Measurements from ENCODE around the gene CD248. TPM values are rescaled to one million over a fixed set of nuclear protein-coding genes. Genes with fewer than 3 reads are reported as not detected.
A peak's percentile ranks its signal among the peaks of the same experiment; 100 is the strongest.
"Not testable (repeated sequence)": the region's sequence is repeated elsewhere in the genome, so short reads cannot be mapped to it uniquely, and the experiment has no call there.

The CD248 gene
- total RNA-seq, result 0.91 TPM

GRCh38 chr11:66316849-66317251, at the start of gene CD248:
Gene CD248, minus strand, starts transcription at chr11:66317044. Its CDS starts 17 bp downstream, at chr11:66317027.
- no peak for ATAC-seq
- no peak for DNase-seq (ENCODE audit: low spot score)

- DNase-seq (ENCODE audit: low spot score), result no peak
- ATAC-seq, result peak; percentile 9
These were observed 49.1 kb upstream of the CD248 start for GRCh38 chr11:66365711-66366619.

GRCh38 chr11:66365166-66365565, 48.3 kb upstream of the CD248 start:
- DNase-seq (ENCODE audit: low spot score) (no peak), ATAC-seq (no peak)

GRCh38 chr11:66363805-66364535, 47.1 kb upstream of the CD248 start:
- no peak for DNase-seq (ENCODE audit: low spot score)
- ATAC-seq, result peak; percentile 40

GRCh38 chr11:66363187-66363601, 46.4 kb upstream of the CD248 start:
- ATAC-seq (no peak), DNase-seq (ENCODE audit: low spot score) (no peak)

GRCh38 chr11:66362481-66363147, 45.8 kb upstream of the CD248 start:
- DNase-seq (ENCODE audit: low spot score) (no peak), ATAC-seq (no peak)

- DNase-seq (ENCODE audit: low spot score) (no peak), ATAC-seq (no peak)
These were observed 44.7 kb upstream of the CD248 start for GRCh38 chr11:66361502-66361941.

GRCh38 chr11:66360406-66361073, 43.7 kb upstream of the CD248 start:
- ATAC-seq (no peak), DNase-seq (ENCODE audit: low spot score) (no peak)

GRCh38 chr11:66359662-66360087, 42.8 kb upstream of the CD248 start:
- ATAC-seq (no peak), DNase-seq (ENCODE audit: low spot score) (no peak)

GRCh38 chr11:66350560-66351235, 33.9 kb upstream of the CD248 start:
- ATAC-seq; DNase-seq (ENCODE audit: low spot score): not testable (repeated sequence)

- DNase-seq (ENCODE audit: low spot score), result no peak
- peak; percentile 31 for ATAC-seq
These were observed 32.2 kb upstream of the CD248 start for GRCh38 chr11:66349084-66349386.

GRCh38 chr11:66347425-66348276, 30.8 kb upstream of the CD248 start, which contains the start of gene B4GAT1:
Gene B4GAT1, minus strand, starts transcription at chr11:66347629. Its CDS starts 84 bp downstream, at chr11:66347545.
- ATAC-seq (peak; percentile 68), DNase-seq (ENCODE audit: low spot score) (peak; percentile 81)

GRCh38 chr11:66346476-66347424, 29.9 kb upstream of the CD248 start:
- peak; percentile 7 for ATAC-seq
- DNase-seq (ENCODE audit: low spot score), result no peak

- no peak for DNase-seq (ENCODE audit: low spot score)
- no peak for ATAC-seq
These were observed 28.4 kb upstream of the CD248 start for GRCh38 chr11:66345316-66345649.

GRCh38 chr11:66344550-66345315, 27.9 kb upstream of the CD248 start, which contains the start of gene BRMS1:
Gene BRMS1, minus strand, starts transcription at chr11:66345104. Its CDS starts 2,870 bp downstream, at chr11:66342234.
- peak; percentile 99 for DNase-seq (ENCODE audit: low spot score)
- ATAC-seq, result peak; percentile 81

GRCh38 chr11:66343176-66343575, 26.3 kb upstream of the CD248 start:
- DNase-seq (ENCODE audit: low spot score), result no peak

GRCh38 chr11:66341502-66342126, 24.8 kb upstream of the CD248 start:
- no peak for DNase-seq (ENCODE audit: low spot score)
- no peak for ATAC-seq

More at GRCh38 chr11:66343176-66343575, 26.3 kb upstream of the CD248 start:
- no peak for ATAC-seq

All from left lobe of liver (tissue), 2 donors.